Heart left ventricle (tissue), 16 donors: Measurements from ENCODE around the gene MTG1. TPM values are rescaled to one million over a fixed set of nuclear protein-coding genes. Genes with fewer than 3 reads are reported as not detected.

ENCODE experiments used
- ATAC-seq, 4 donors: fragments of 200-7000 bp; cut with Tn5 transposase; one replicate each; pipeline ENCODE4 v1.9.1; 2020 to 2022; ENCODE audit warnings: moderate library complexity in 4 of 4, mild to moderate bottlenecking in 3 of 4, moderate number of reproducible peaks in 1 of 4
- DNase-seq, 5 donors: peaks; one replicate each; pipeline ENCODE4 v3.0.0-alpha.2; 2020
- H3K27ac ChIP-seq, 12 donors: fragments of 200-600 bp; sonication (generic) in 4 of 12; one replicate each; pipeline versions ENCODE4 v1.5.0 to v1.8.0; 2016 to 2022; ENCODE audit warnings: mild to moderate bottlenecking in 2 of 12
- H3K27me3 ChIP-seq, 9 donors: fragments of 200-600 bp; sonication (generic) in 2 of 9; one replicate each; pipeline versions ENCODE4 v1.5.1 to v1.8.0; 2016 to 2022; ENCODE audit warnings: mild to moderate bottlenecking in 3 of 9
- H3K36me3 ChIP-seq, 9 donors: fragments of 200-600 bp; sonication (generic) in 2 of 9; one replicate each; pipeline versions ENCODE4 v1.5.0 to v1.8.0; 2018 to 2022; ENCODE audit warnings: mild to moderate bottlenecking in 2 of 9
- H3K4me1 ChIP-seq, 12 donors: fragments of 200-600 bp; sonication (generic) in 4 of 12; one replicate each; pipeline versions ENCODE4 v1.5.0 to v1.8.0; 2016 to 2022; ENCODE audit warnings: mild to moderate bottlenecking in 3 of 12
- H3K4me3 ChIP-seq, 12 donors: fragments of 200-600 bp; sonication (generic) in 4 of 12; one replicate each; pipeline versions ENCODE4 v1.5.0 to v1.8.0; 2017 to 2022; ENCODE audit warnings: mild to moderate bottlenecking in 9 of 12, moderate library complexity in 4 of 12
- H3K9me3 ChIP-seq, 12 donors: fragments of 200-600 bp; sonication (generic) in 4 of 12; one replicate each; pipeline versions ENCODE4 v1.5.0 to v1.8.0; 2016 to 2022; ENCODE audit warnings: mild to moderate bottlenecking in 1 of 12
- CTCF ChIP-seq, 12 donors: fragments of 200-600 bp; sonication (generic) in 4 of 12; IDR thresholded peaks; one replicate each; pipeline versions ENCODE4 v1.5.0 to v1.8.0; 2018 to 2022; ENCODE audit warnings: antibody characterized with exemption in 12 of 12, mild to moderate bottlenecking in 5 of 12
- POLR2A ChIP-seq, 2 donors: fragments of 450-650 bp; IDR thresholded peaks; one replicate each; pipeline ENCODE4 v1.6.1; 2017; ENCODE audit warnings: antibody characterized with exemption in 2 of 2, mild to moderate bottlenecking in 2 of 2, moderate library complexity in 2 of 2
- WGBS, 4 donors: extraction: QIAGEN DNeasy Blood & Tissue Kit in 2 of 4; methylation state at CpG; one replicate each; pipeline versions ENCODE4 v1.1.5 to v1.1.7; 2013 to 2018; 5-methylcytosine and 5-hydroxymethylcytosine counted together
- intact Hi-C, 10 donors: fragments of 100-400 bp; cut with DNase I; formaldehyde crosslinking; loops; one replicate each; pipeline versions ENCODE4 v1.11.1 to v1.14.2; 2022
- polyA plus RNA-seq, 2 donors: library from polyadenylated mRNA; stranded (reverse); fragments of 200-250 nt; gene quantifications; one replicate each; pipeline ENCODE4 v1.2.3, GENCODE V29; 2013
- total RNA-seq, 9 donors: library from RNA; depleted of rRNA in 2 of 9; stranded (reverse); fragments of >200 nt in 2 of 9; fragmentation: NEBNext Ultra II Directional in 3 of 9; extraction: Animal tissue kit (Norgen Biotek cat#: 25700) in 3 of 9; gene quantifications; one replicate each; pipeline versions ENCODE4 v1.1.0 to v1.2.4, GENCODE V29; 2016 to 2023
- donor health status: ischemic (EF 13 %, LVEDD 7.1; RV severe dilation, severe dysfunction).
- donor health status: healthy with polysubstance abuse.
- donor health status: DM: no; HTN: yes; CAD: no.
- donor health status: DM: no; HTN: no; CAD: no.
- donor health status: ischemic (EF 25% LVEDD 6.9; RV normal size, moderate dysfunction).
- donor health status: ischemic (EF 25% LVEDD 5.7; RV mildly dilated, moderate dysfunction).
- donor health status: healthy.
- donor health status: DM: yes; HTN: yes; CAD: no.
- donor health status: ischemic (EF 35%, LVEDD 5.7; RV mildly dilated, moderate dysfunction).
- donor health status: nonischemic (EF 11% LVEDD 7.7; RV severe dilation, severe dysfunction).
- donor health status: DM: yes; HTN: yes; CAD: no.
- donor health status: PGD.
- donor health status: ischemic (EF 29% LVEDD 5.4; RV normal size, mild dysfunction).
- donor health status: nonischemic (EF 23%, LVEDD 6.1; RV moderate dilation, normal function).

MTG1 gene
- total and polyA plus RNA-seq, 11 donors = 11.6 to 34.2 (median 22.6) TPM

GRCh38 chr10:133399123-133399601 lies 5.2 kb downstream of the MTG1 start:
- TF ChIP-seq CTCF (IDR thresholded peaks at IDR 0.05) = no peak
- no peak for TF ChIP-seq POLR2A (IDR thresholded peaks at IDR 0.05)
- no peak for ATAC-seq
- H3K4me3 ChIP-seq = no peak overlapping the region
- no peaks in the 10 kb centered on the region for H3K9me3 ChIP-seq
- peak in 1 of 5 donors; percentile 56 for DNase-seq
- H3K36me3 ChIP-seq = peaks cover 0 to 82% (median 68%) of the 10 kb centered on the region in 9 donors
- 95 to 98% (median 97%) methylated on average over 12 to 19 of the region's 19 CpGs for WGBS, 4 donors
- H3K4me1 ChIP-seq = peaks cover 0 to 32% (median 10%) of the 10 kb centered on the region in 12 donors
- H3K27me3 ChIP-seq = no peaks in the 10 kb centered on the region
- intact Hi-C loops = no loop called here
- H3K27ac ChIP-seq = no peak overlapping the region

GRCh38 chr10:133400624-133401424 lies 6.9 kb downstream of the MTG1 start:
- Histone ChIP-seq H3K9me3 (no peaks in the 10 kb centered on the region), H3K4me3 (no peak overlapping the region), H3K27me3 (no peaks in the 10 kb centered on the region), H3K27ac (peak overlapping the region in 1 of 12 donors; percentile 89), H3K36me3 (peaks cover 0 to 97% (median 81%) of the 10 kb centered on the region in 9 donors), H3K4me1 (peaks cover 0 to 27% (median 0%) of the 10 kb centered on the region in 12 donors)
- intact Hi-C loops = no loop called here
- no peak for TF ChIP-seq CTCF (IDR thresholded peaks at IDR 0.05)
- no peak for TF ChIP-seq POLR2A (IDR thresholded peaks at IDR 0.05)
- 76 to 90% (median 82%) methylated on average over 10 of the region's 10 CpGs for WGBS, 4 donors
- ATAC-seq (peak in 1 of 4 donors; percentile 16), DNase-seq (no peak)

GRCh38 chr10:133401500-133401899 lies 7.5 kb downstream of the MTG1 start:
- TF ChIP-seq POLR2A (IDR thresholded peaks at IDR 0.05) (no peak), CTCF (IDR thresholded peaks at IDR 0.05) (no peak)
- no peak for ATAC-seq
- peak overlapping the region in 1 of 12 donors; percentile 89 for H3K27ac ChIP-seq
- H3K36me3 ChIP-seq = peaks cover 0 to 97% (median 81%) of the 10 kb centered on the region in 9 donors
- intact Hi-C loops = no loop called here
- 94 to 96% (median 95%) methylated on average over 12 of the region's 12 CpGs for WGBS, 4 donors
- peaks cover 0 to 26% (median 0%) of the 10 kb centered on the region in 12 donors for H3K4me1 ChIP-seq
- DNase-seq = no peak
- no peaks in the 10 kb centered on the region for H3K27me3 ChIP-seq
- H3K4me3 ChIP-seq = no peak overlapping the region
- no peaks in the 10 kb centered on the region for H3K9me3 ChIP-seq

GRCh38 chr10:133401981-133402725 lies 8.2 kb downstream of the MTG1 start:
- TF ChIP-seq CTCF (IDR thresholded peaks at IDR 0.05) (no peak), POLR2A (IDR thresholded peaks at IDR 0.05) (no peak)
- Histone ChIP-seq H3K27ac (no peak overlapping the region), H3K4me3 (no peak overlapping the region), H3K27me3 (no peaks in the 10 kb centered on the region), H3K4me1 (peaks cover 0 to 26% (median 0%) of the 10 kb centered on the region in 12 donors), H3K9me3 (no peaks in the 10 kb centered on the region), H3K36me3 (peaks cover 0 to 97% (median 80%) of the 10 kb centered on the region in 9 donors)
- ATAC-seq (no peak), DNase-seq (no peak)
- WGBS, 4 donors = 96 to 98% (median 96%) methylated on average over 8 to 21 of the region's 21 CpGs
- intact Hi-C loops = no loop called here
